H1 (cell line): ENCODE data around the gene FAM120C. TPM values are rescaled to one million over a fixed set of nuclear protein-coding genes. Genes with fewer than 3 reads are reported as not detected.

ENCODE experiments used
- ASH2L ChIP-seq: fragments of 200-600, 300-600 bp; sonication (generic); IDR thresholded peaks from one replicate; pipeline ENCODE4 v1.7.1; 2017; ENCODE audit warnings: low read length
- BACH1 ChIP-seq: IDR thresholded peaks from 2 replicates; pipeline ENCODE4 v1.6.1; 2012; ENCODE audit warnings: low read length, improper control_type of control experiment
- CBX5 ChIP-seq: fragments of 300-800, 300-1000 bp; sonication (generic); IDR thresholded peaks from 2 replicates; pipeline ENCODE4 v1.7.1; 2016; ENCODE audit warnings: antibody characterized with exemption, low read length, low read depth
- CBX8 ChIP-seq: fragments of 300-800, 300-1000 bp; sonication (generic); IDR thresholded peaks from 2 replicates; pipeline ENCODE4 v1.7.1; 2016; ENCODE audit warnings: low read depth, low read length, borderline replicate concordance
- CEBPB ChIP-seq: IDR thresholded peaks from 2 replicates; pipeline ENCODE4 v1.6.1; 2012; ENCODE audit warnings: low read depth, low read length
- CHD1 ChIP-seq: IDR thresholded peaks from 2 replicates; pipeline ENCODE4 v1.6.1; 2012; ENCODE audit warnings: low read depth, low read length, improper control_type of control experiment
- CREB1 ChIP-seq: IDR thresholded peaks from 2 replicates; pipeline ENCODE4 v1.6.1; 2012; ENCODE audit warnings: inconsistent platforms
- CTCF ChIP-seq, 3 experiments: IDR thresholded peaks; 1 replicate in 2 of 3; 2 replicates in 1 of 3; pipeline versions ENCODE4 v1.5.1 to v1.6.1; 2011; ENCODE audit warnings: low read length in 3 of 3, mild to moderate bottlenecking in 3 of 3, inconsistent platforms in 2 of 3, low read depth in 1 of 3, moderate library complexity in 1 of 3; ENCODE audit not compliant: insufficient read depth in 1 of 3; ENCODE audit errors: control extremely low read depth in 1 of 3
- EZH2 ChIP-seq: fragments of 200-600 bp; sonication (generic); IDR thresholded peaks from 2 replicates; pipeline ENCODE4 v1.7.1; 2012; ENCODE audit warnings: low read depth, mild to moderate bottlenecking, moderate library complexity, low read length, inconsistent platforms; ENCODE audit not compliant: severe bottlenecking
- GABPA ChIP-seq: IDR thresholded peaks from 2 replicates; pipeline ENCODE4 v1.6.1; 2011; ENCODE audit warnings: mild to moderate bottlenecking, low read length, moderate library complexity, borderline replicate concordance; ENCODE audit not compliant: insufficient read depth
- HDAC6 ChIP-seq: IDR thresholded peaks from one replicate; pipeline ENCODE4 v1.7.1; 2012; ENCODE audit warnings: low read depth, mild to moderate bottlenecking, inconsistent platforms, low read length, moderate library complexity
- MAX ChIP-seq: IDR thresholded peaks from 2 replicates; pipeline ENCODE4 v1.6.1; 2012; ENCODE audit warnings: inconsistent platforms
- POLR2A ChIP-seq, 2 experiments: IDR thresholded peaks; 1 replicate in 1 of 2; 2 replicates in 1 of 2; pipeline ENCODE4 v1.6.1; 2011; ENCODE audit warnings: low read depth in 2 of 2, low read length in 2 of 2, mild to moderate bottlenecking in 2 of 2; ENCODE audit errors: control extremely low read depth in 1 of 2
- POLR2AphosphoS5 ChIP-seq: IDR thresholded peaks from 2 replicates; pipeline ENCODE4 v1.6.1; 2011; ENCODE audit warnings: low read depth, low read length
- RBBP5 ChIP-seq: IDR thresholded peaks from 2 replicates; pipeline ENCODE4 v1.7.1; 2012; ENCODE audit warnings: low read depth, mild to moderate bottlenecking, inconsistent platforms, low read length, moderate library complexity, borderline replicate concordance
- RFX5 ChIP-seq: IDR thresholded peaks from 2 replicates; pipeline ENCODE4 v1.6.1; 2011; ENCODE audit warnings: low read depth, low read length, improper control_type of control experiment, borderline replicate concordance
- RNF2 ChIP-seq: fragments of 200-900, 300-1000 bp; sonication (generic); IDR thresholded peaks from 2 replicates; pipeline ENCODE4 v1.7.1; 2016; ENCODE audit warnings: borderline replicate concordance, low read depth, mild to moderate bottlenecking, antibody characterized with exemption, low read length; ENCODE audit not compliant: poor library complexity, severe bottlenecking; ENCODE audit errors: missing control alignments
- RXRA ChIP-seq: IDR thresholded peaks from 2 replicates; pipeline ENCODE4 v1.6.1; 2011; ENCODE audit warnings: low read depth, mild to moderate bottlenecking, low read length, moderate library complexity; ENCODE audit not compliant: insufficient read depth
- SIN3A ChIP-seq, 2 experiments: IDR thresholded peaks in 1 of 2; conservative IDR thresholded peaks in 1 of 2; 2 replicates each; pipeline ENCODE4 v1.6.1; 2011 to 2012; ENCODE audit warnings: low read length in 2 of 2, improper control_type of control experiment in 1 of 2, low read depth in 1 of 2, mild to moderate bottlenecking in 1 of 2
- SIRT6 ChIP-seq: IDR thresholded peaks from one replicate; pipeline ENCODE4 v1.7.1; 2012; ENCODE audit warnings: low read length, inconsistent platforms
- SP2 ChIP-seq: IDR thresholded peaks from 2 replicates; pipeline ENCODE4 v1.6.1; 2012; ENCODE audit warnings: mild to moderate bottlenecking, low read length, inconsistent platforms
- TAF1 ChIP-seq: IDR thresholded peaks from 2 replicates; pipeline ENCODE4 v1.6.1; 2011; ENCODE audit warnings: mild to moderate bottlenecking, low read depth, low read length
- TCF12 ChIP-seq: IDR thresholded peaks from 2 replicates; pipeline ENCODE4 v1.6.1; 2011; ENCODE audit warnings: low read depth, mild to moderate bottlenecking, low read length
- YY1 ChIP-seq: IDR thresholded peaks from 2 replicates; pipeline ENCODE4 v1.6.1; 2011; ENCODE audit warnings: low read depth, mild to moderate bottlenecking, low read length
- ZNF274 ChIP-seq: IDR thresholded peaks from 2 replicates; pipeline ENCODE4 v1.7.0; 2012; ENCODE audit warnings: low read length, borderline replicate concordance; ENCODE audit errors: extremely low read depth
- polyA plus RNA-seq, 7 experiments: library from polyadenylated mRNA; depleted of rRNA in 3 of 7; stranded (reverse) in 5 of 7; unstranded in 2 of 7; fragments of >200 nt in 5 of 7; fragments of 200-250 nt in 2 of 7; gene quantifications; 1 replicate in 5 of 7; 2 replicates in 1 of 7; 4 replicates in 1 of 7; pipeline versions ENCODE4 v1.2.1 to v1.2.3, GENCODE V29; 2011 to 2013; ENCODE audit warnings: missing spikeins in 2 of 7, mixed read lengths in 2 of 7
- total RNA-seq: library from RNA; stranded (reverse); fragmentation: NEBNext Ultra II Directional; extraction: Animal tissue kit (Norgen Biotek cat#: 25700); gene quantifications from 2 replicates; pipeline ENCODE4 v1.2.1, GENCODE V29; 2021

FAM120C gene
- total and polyA plus RNA-seq, 2 of the 8 experiments (the other 6 are each of a cell fraction or from before 2014, with no cell fraction given): 4.4 to 8.1 TPM

GRCh38 chrX:54042609-54043021, 140.4 kb downstream of the FAM120C start (continued):
- TF ChIP-seq TCF12: no peak
- peak; percentile 48; the same call in 1 of the 2 replicates for TF ChIP-seq MAX
- TF ChIP-seq RXRA: no peak
- no peak for TF ChIP-seq ASH2L
- TF ChIP-seq CEBPB: no peak
- TF ChIP-seq POLR2A (IDR thresholded peaks at IDR 0.05; ENCODE audit: control extremely low read depth in 1 of 2, low read depth in 2 of 2, low read length in 2 of 2): no peak
- no peak for TF ChIP-seq RBBP5
- no peak for TF ChIP-seq BACH1
- no peak for TF ChIP-seq SIRT6
- TF ChIP-seq GABPA: no peak
- no peak for TF ChIP-seq YY1
- 0 out of 2 replicates have a peak, but pooled peaks have one; percentile 43 for TF ChIP-seq POLR2AphosphoS5
- TF ChIP-seq HDAC6: no peak
- no peak for TF ChIP-seq EZH2
- no peak for TF ChIP-seq CHD1
- peak; percentile 74 for TF ChIP-seq TAF1
- TF ChIP-seq RNF2: no peak
- TF ChIP-seq CBX5: no peak
- TF ChIP-seq SIN3A (conservative IDR thresholded peaks at IDR 0.05 in 1 of 2, IDR thresholded peaks at IDR 0.05 in 1 of 2; ENCODE audit: low read depth in 1 of 2, low read length in 2 of 2): peak in 1 of 2 experiments; percentile 36; a peak in 1 of 4 replicates
- no peak for TF ChIP-seq SP2
- TF ChIP-seq CBX8: no peak
- no peak for TF ChIP-seq CREB1
- TF ChIP-seq ZNF274: no peak
- TF ChIP-seq RFX5: no peak
- TF ChIP-seq CTCF (IDR thresholded peaks at IDR 0.05; ENCODE audit: control extremely low read depth in 1 of 3, insufficient read depth in 1 of 3, low read depth in 1 of 3, low read length in 3 of 3): peak in 1 of 3 experiments; percentile 19; a peak in 1 of 4 replicates
